H1 (cell line): ENCODE measurements around the gene GPR150. TPM values are rescaled to one million over a fixed set of nuclear protein-coding genes. Genes with fewer than 3 reads are reported as not detected.

Experiments
- ASH2L ChIP-seq: fragments of 200-600, 300-600 bp; sonication (generic); IDR thresholded peaks from one replicate; pipeline ENCODE4 v1.7.1; 2017; ENCODE audit warnings: low read length
- KDM1A ChIP-seq: fragments of 200-600, 300-600 bp; sonication (generic); IDR thresholded peaks from 2 replicates; pipeline ENCODE4 v1.7.1; 2016; ENCODE audit warnings: mild to moderate bottlenecking, low read length, borderline replicate concordance
- SIRT6 ChIP-seq: IDR thresholded peaks from one replicate; pipeline ENCODE4 v1.7.1; 2012; ENCODE audit warnings: low read length, inconsistent platforms
- TEAD4 ChIP-seq: IDR thresholded peaks from 2 replicates; pipeline ENCODE4 v1.6.1; 2012; ENCODE audit warnings: low read depth, low read length, inconsistent platforms, mixed read lengths
- polyA plus RNA-seq, 7 experiments: library from polyadenylated mRNA; depleted of rRNA in 3 of 7; stranded (reverse) in 5 of 7; unstranded in 2 of 7; fragments of >200 nt in 5 of 7; fragments of 200-250 nt in 2 of 7; gene quantifications; 1 replicate in 5 of 7; 2 replicates in 1 of 7; 4 replicates in 1 of 7; pipeline versions ENCODE4 v1.2.1 to v1.2.3, GENCODE V29; 2011 to 2013; ENCODE audit warnings: missing spikeins in 2 of 7, mixed read lengths in 2 of 7
- total RNA-seq: library from RNA; stranded (reverse); fragmentation: NEBNext Ultra II Directional; extraction: Animal tissue kit (Norgen Biotek cat#: 25700); gene quantifications from 2 replicates; pipeline ENCODE4 v1.2.1, GENCODE V29; 2021
- TF ChIP-seq, protein P1 (sequence below): fragments of 300-600 bp; sonication (generic); IDR thresholded peaks from 2 replicates; pipeline ENCODE4 v1.7.1; 2012; ENCODE audit warnings: low read length, moderate library complexity, mild to moderate bottlenecking, inconsistent platforms; ENCODE audit not compliant: insufficient replicate concordance
- TF ChIP-seq, protein P2 (sequence below): IDR thresholded peaks from 2 replicates; pipeline ENCODE4 v1.6.1; 2012; ENCODE audit warnings: low read length, inconsistent platforms

The GPR150 gene
- total and polyA plus RNA-seq, 2 of the 8 experiments (the other 6 are each of a cell fraction or from before 2014, with no cell fraction given), result 0.14 TPM; not detected in 1

DNA sequence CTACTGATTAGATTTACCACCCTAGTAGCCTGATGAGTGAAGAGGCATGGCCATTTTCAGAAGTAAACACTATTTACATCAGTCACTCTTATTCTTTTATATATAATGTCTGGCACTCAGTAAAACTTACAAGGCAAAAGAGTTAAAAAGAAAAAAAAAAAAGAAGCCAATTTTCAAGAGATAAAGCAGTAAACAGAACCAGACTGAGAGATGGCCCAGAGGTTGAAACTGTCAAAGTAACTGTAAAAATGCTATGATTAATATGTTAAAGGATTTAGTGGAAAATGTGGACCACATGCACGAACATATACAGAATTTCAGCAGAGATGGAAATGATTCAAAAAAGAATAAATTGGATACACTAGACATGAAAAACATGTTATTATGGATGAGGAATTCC, 6.4 kb upstream of the GPR150 start (continued):
- TF ChIP-seq, protein P1, sequence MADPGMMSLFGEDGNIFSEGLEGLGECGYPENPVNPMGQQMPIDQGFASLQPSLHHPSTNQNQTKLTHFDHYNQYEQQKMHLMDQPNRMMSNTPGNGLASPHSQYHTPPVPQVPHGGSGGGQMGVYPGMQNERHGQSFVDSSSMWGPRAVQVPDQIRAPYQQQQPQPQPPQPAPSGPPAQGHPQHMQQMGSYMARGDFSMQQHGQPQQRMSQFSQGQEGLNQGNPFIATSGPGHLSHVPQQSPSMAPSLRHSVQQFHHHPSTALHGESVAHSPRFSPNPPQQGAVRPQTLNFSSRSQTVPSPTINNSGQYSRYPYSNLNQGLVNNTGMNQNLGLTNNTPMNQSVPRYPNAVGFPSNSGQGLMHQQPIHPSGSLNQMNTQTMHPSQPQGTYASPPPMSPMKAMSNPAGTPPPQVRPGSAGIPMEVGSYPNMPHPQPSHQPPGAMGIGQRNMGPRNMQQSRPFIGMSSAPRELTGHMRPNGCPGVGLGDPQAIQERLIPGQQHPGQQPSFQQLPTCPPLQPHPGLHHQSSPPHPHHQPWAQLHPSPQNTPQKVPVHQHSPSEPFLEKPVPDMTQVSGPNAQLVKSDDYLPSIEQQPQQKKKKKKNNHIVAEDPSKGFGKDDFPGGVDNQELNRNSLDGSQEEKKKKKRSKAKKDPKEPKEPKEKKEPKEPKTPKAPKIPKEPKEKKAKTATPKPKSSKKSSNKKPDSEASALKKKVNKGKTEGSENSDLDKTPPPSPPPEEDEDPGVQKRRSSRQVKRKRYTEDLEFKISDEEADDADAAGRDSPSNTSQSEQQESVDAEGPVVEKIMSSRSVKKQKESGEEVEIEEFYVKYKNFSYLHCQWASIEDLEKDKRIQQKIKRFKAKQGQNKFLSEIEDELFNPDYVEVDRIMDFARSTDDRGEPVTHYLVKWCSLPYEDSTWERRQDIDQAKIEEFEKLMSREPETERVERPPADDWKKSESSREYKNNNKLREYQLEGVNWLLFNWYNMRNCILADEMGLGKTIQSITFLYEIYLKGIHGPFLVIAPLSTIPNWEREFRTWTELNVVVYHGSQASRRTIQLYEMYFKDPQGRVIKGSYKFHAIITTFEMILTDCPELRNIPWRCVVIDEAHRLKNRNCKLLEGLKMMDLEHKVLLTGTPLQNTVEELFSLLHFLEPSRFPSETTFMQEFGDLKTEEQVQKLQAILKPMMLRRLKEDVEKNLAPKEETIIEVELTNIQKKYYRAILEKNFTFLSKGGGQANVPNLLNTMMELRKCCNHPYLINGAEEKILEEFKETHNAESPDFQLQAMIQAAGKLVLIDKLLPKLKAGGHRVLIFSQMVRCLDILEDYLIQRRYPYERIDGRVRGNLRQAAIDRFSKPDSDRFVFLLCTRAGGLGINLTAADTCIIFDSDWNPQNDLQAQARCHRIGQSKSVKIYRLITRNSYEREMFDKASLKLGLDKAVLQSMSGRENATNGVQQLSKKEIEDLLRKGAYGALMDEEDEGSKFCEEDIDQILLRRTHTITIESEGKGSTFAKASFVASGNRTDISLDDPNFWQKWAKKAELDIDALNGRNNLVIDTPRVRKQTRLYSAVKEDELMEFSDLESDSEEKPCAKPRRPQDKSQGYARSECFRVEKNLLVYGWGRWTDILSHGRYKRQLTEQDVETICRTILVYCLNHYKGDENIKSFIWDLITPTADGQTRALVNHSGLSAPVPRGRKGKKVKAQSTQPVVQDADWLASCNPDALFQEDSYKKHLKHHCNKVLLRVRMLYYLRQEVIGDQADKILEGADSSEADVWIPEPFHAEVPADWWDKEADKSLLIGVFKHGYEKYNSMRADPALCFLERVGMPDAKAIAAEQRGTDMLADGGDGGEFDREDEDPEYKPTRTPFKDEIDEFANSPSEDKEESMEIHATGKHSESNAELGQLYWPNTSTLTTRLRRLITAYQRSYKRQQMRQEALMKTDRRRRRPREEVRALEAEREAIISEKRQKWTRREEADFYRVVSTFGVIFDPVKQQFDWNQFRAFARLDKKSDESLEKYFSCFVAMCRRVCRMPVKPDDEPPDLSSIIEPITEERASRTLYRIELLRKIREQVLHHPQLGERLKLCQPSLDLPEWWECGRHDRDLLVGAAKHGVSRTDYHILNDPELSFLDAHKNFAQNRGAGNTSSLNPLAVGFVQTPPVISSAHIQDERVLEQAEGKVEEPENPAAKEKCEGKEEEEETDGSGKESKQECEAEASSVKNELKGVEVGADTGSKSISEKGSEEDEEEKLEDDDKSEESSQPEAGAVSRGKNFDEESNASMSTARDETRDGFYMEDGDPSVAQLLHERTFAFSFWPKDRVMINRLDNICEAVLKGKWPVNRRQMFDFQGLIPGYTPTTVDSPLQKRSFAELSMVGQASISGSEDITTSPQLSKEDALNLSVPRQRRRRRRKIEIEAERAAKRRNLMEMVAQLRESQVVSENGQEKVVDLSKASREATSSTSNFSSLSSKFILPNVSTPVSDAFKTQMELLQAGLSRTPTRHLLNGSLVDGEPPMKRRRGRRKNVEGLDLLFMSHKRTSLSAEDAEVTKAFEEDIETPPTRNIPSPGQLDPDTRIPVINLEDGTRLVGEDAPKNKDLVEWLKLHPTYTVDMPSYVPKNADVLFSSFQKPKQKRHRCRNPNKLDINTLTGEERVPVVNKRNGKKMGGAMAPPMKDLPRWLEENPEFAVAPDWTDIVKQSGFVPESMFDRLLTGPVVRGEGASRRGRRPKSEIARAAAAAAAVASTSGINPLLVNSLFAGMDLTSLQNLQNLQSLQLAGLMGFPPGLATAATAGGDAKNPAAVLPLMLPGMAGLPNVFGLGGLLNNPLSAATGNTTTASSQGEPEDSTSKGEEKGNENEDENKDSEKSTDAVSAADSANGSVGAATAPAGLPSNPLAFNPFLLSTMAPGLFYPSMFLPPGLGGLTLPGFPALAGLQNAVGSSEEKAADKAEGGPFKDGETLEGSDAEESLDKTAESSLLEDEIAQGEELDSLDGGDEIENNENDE, result no peak
- no peak for TF ChIP-seq KDM1A
- no peak for TF ChIP-seq TEAD4
- no peak for TF ChIP-seq SIRT6
- TF ChIP-seq, protein P2, sequence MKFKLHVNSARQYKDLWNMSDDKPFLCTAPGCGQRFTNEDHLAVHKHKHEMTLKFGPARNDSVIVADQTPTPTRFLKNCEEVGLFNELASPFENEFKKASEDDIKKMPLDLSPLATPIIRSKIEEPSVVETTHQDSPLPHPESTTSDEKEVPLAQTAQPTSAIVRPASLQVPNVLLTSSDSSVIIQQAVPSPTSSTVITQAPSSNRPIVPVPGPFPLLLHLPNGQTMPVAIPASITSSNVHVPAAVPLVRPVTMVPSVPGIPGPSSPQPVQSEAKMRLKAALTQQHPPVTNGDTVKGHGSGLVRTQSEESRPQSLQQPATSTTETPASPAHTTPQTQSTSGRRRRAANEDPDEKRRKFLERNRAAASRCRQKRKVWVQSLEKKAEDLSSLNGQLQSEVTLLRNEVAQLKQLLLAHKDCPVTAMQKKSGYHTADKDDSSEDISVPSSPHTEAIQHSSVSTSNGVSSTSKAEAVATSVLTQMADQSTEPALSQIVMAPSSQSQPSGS, result no peak
- TF ChIP-seq ASH2L, result no peak
- TF ChIP-seq, all 59 proteins: peak for 0
